ENCODE data around the gene AP3S2.

Gene AP3S2

DNA sequence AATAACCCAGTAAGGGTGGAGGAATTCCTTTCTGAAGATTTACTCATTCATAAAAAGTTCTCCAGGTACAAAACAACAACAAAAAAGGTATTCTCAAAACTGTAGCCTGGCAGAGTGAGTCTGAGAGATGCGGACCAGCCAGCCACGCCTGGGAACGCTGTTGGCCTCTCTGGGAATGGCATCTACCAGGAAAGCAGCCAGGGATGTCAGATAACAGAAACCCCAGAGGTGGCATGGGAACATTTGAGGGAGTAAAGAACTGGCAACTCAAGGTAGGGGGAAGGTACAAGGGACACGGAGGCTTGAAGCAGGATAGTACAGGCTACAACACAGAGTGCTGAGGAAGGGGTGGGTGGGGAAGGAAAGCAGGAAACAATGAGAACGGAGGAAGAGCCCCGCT lies 7.1 kb upstream of the AP3S2 start:
- Mint-ChIP-seq H3K27ac (no peak overlapping the region), H3K4me1 (no peaks in the 10 kb centered on the region), H3K4me3 (no peak overlapping the region), H3K9me3 (no peaks in the 10 kb centered on the region), H3K36me3 (ENCODE audit: low read depth) (peaks cover 26% of the 10 kb centered on the region), H3K27me3 (ENCODE audit: low read depth, poor library complexity) (no peaks in the 10 kb centered on the region)
- TF ChIP-seq, protein P1, sequence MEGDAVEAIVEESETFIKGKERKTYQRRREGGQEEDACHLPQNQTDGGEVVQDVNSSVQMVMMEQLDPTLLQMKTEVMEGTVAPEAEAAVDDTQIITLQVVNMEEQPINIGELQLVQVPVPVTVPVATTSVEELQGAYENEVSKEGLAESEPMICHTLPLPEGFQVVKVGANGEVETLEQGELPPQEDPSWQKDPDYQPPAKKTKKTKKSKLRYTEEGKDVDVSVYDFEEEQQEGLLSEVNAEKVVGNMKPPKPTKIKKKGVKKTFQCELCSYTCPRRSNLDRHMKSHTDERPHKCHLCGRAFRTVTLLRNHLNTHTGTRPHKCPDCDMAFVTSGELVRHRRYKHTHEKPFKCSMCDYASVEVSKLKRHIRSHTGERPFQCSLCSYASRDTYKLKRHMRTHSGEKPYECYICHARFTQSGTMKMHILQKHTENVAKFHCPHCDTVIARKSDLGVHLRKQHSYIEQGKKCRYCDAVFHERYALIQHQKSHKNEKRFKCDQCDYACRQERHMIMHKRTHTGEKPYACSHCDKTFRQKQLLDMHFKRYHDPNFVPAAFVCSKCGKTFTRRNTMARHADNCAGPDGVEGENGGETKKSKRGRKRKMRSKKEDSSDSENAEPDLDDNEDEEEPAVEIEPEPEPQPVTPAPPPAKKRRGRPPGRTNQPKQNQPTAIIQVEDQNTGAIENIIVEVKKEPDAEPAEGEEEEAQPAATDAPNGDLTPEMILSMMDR (IDR thresholded peaks at IDR 0.05): no peak
- DNase-seq: no peak

DNA sequence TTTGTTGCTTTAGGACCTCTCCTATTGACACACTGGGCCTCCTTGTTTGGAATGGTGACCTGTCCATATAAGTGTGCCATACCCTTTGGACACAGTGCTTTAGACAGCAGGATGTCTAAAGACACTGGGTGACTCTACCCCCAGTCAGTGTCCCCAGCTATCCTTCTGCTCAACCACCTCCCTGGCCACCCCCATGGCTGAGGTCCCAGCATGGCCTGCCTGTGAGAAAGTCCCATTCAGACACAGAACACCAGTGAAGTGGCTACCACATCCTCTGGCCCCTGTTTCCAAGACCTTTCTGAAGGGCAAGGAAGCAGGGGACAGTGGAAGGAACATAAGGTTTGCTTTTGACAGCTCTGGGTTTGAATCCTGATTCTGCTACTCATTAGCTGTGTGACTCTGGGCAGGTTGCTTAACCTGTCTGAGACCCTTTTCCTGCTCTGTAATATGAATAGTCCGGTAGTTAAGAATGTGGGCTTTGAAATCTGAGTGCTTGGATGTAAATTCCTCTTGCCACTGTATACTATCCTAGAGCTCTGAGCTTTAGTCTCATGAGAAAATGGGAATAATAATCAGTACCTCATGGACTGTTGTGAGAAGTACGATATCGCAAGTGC lies 6.3 kb upstream of the AP3S2 start:
- no peaks in the 10 kb centered on the region for H3K4me1 Mint-ChIP-seq
- H3K27ac Mint-ChIP-seq: no peak overlapping the region
- no peaks in the 10 kb centered on the region for H3K27me3 Mint-ChIP-seq (ENCODE audit: low read depth, poor library complexity)

DNA sequence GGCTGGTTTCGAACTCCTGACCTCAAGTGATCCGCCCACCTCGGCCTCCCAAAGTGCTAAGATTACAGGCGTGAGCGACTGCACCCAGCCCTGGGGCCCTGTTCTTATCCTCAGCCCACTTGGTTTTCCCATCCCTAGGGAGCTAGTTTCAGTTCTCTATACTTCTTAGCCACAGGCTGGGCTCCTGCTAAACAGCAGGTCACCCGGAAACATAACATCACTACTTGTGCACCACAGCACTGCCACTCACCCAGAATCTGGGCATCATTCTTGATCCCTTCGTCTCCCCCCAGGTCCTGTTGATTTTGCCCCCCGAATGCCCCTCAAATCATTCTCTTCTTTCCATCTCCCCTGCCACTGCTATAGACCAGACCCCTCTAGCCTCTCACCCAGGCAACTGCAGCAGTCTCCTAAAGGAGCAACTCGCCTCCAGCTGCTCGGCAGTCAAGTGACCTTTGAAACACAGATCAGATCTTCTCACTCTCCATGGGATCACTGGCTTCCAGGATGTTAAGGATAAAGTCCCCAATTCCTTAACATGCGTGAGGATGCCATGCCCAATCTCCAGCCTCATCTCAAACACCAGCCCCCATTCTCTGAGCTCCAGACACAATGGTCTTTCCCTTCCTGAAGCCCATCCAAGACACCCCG lies 5.6 kb upstream of the AP3S2 start:
- Mint-ChIP-seq H3K9me3 (no peaks in the 10 kb centered on the region), H3K27ac (no peak overlapping the region), H3K27me3 (ENCODE audit: low read depth, poor library complexity) (peaks cover 2% of the 10 kb centered on the region), H3K36me3 (ENCODE audit: low read depth) (peaks cover 20% of the 10 kb centered on the region), H3K4me1 (peaks cover 1% of the 10 kb centered on the region), H3K4me3 (no peak overlapping the region)
- DNase-seq: no peak
- TF ChIP-seq, protein P1 (IDR thresholded peaks at IDR 0.05): no peak

More for the DNA sequence above, 6.3 kb upstream of the AP3S2 start:
- TF ChIP-seq, protein P1 (IDR thresholded peaks at IDR 0.05): no peak
- H3K36me3 Mint-ChIP-seq (ENCODE audit: low read depth): peaks cover 20% of the 10 kb centered on the region
- H3K4me3 Mint-ChIP-seq: no peak overlapping the region
- H3K9me3 Mint-ChIP-seq: no peaks in the 10 kb centered on the region
- DNase-seq: no peak

DNA sequence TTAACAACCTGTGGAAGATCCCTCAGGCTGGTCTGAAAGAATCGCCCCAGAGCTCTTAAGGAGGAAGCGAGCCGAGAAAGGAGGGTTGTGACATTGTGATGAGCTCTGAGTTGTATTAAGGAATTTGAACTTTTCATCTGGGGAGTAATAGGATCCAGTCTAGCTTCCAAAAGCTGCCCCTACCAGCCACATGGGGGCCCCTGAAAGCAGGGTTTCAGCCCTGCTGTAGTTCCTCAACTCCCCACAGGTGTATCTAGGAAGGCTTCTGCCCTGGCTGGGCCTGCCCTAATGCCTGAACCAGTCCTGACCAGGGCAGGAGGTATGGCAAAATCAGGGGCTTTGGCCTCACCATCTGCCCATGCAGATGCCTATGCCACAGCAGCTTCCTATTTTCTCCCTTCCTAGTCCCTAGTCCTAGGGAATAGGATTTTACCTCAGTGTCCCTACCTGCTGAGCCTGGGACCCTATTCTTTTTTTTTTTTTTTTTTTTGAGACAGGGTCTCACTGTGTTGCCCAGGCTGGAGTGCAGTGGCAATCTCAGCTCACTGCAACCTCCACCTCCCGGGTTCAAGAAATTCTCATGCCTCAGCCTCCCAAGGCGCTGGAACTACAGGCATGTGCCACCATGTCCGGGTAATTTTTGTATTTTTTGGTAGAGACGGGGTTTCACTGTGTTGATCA lies 5.0 kb upstream of the AP3S2 start:
- H3K27me3 Mint-ChIP-seq (ENCODE audit: low read depth, poor library complexity): peaks cover 3% of the 10 kb centered on the region
- H3K4me3 Mint-ChIP-seq: no peak overlapping the region
- DNase-seq: peak; percentile 32
- no peak overlapping the region for H3K27ac Mint-ChIP-seq
- peaks cover 20% of the 10 kb centered on the region for H3K36me3 Mint-ChIP-seq (ENCODE audit: low read depth)
- H3K4me1 Mint-ChIP-seq: peaks cover 6% of the 10 kb centered on the region
- H3K9me3 Mint-ChIP-seq: no peaks in the 10 kb centered on the region
- TF ChIP-seq, protein P1 (IDR thresholded peaks at IDR 0.05): peak; percentile 38

DNA sequence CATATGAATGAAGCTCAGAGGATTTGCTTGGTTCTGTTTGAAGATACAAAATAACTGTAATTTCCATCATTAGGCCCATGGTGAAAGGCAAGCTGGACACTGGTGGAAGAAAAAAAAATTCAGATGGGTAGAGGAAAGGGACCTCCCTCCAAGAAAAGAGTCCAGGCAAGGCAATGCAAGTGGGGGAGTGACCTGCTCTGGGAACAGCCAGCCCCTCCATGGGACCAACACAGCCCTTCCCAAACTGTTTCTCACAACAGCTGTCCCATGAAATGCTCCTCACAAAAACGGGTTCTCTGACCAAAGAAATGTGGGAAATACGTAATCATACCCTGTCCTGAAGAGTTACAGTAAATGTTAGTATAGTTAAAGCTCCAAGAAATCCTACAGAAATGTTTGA lies 4.4 kb upstream of the AP3S2 start:
- Mint-ChIP-seq H3K27me3 (ENCODE audit: low read depth, poor library complexity) (peaks cover 3% of the 10 kb centered on the region), H3K9me3 (no peaks in the 10 kb centered on the region), H3K27ac (no peak overlapping the region), H3K4me3 (no peak overlapping the region), H3K36me3 (ENCODE audit: low read depth) (peaks cover 18% of the 10 kb centered on the region), H3K4me1 (peaks cover 10% of the 10 kb centered on the region)
- DNase-seq: no peak
- TF ChIP-seq, protein P1 (IDR thresholded peaks at IDR 0.05): no peak
